Sigmoid colon (tissue), 7 donors: ENCODE results near the gene GSTT2B. TPM values are rescaled to one million over a fixed set of nuclear protein-coding genes. Genes with fewer than 3 reads are reported as not detected.
"Not testable (repeated sequence)": the region's sequence is repeated elsewhere in the genome, so short reads cannot be mapped to it uniquely, and the experiment has no call there.

Experiments used
- DNase-seq: peaks from one replicate; pipeline ENCODE4 v3.0.0-alpha.2; 2019
- H3K27ac ChIP-seq, 4 donors: fragments of 200-600 bp; sonication (generic); one replicate each; pipeline ENCODE4 v1.5.1; 2016 to 2019; ENCODE audit warnings: mild to moderate bottlenecking in 1 of 4
- H3K27me3 ChIP-seq, 3 donors: fragments of 200-600 bp; sonication (generic); one replicate each; pipeline ENCODE4 v1.5.1; 2019; ENCODE audit warnings: mild to moderate bottlenecking in 1 of 3
- H3K36me3 ChIP-seq, 4 donors: fragments of 200-600 bp; sonication (generic); one replicate each; pipeline ENCODE4 v1.5.1; 2016 to 2019
- H3K4me1 ChIP-seq, 4 donors: fragments of 200-600 bp; sonication (generic); one replicate each; pipeline ENCODE4 v1.5.1; 2017 to 2019
- H3K4me3 ChIP-seq, 4 donors: fragments of 200-600 bp; sonication (generic); one replicate each; pipeline ENCODE4 v1.5.1; 2017 to 2019; ENCODE audit warnings: mild to moderate bottlenecking in 2 of 4, moderate library complexity in 1 of 4
- H3K9me3 ChIP-seq, 4 donors: fragments of 200-600 bp in 3 of 4; sonication (generic) in 3 of 4; one replicate each; pipeline versions ENCODE4 v1.5.1 to v1.6.1; 2013 to 2019
- EP300 ChIP-seq, 4 donors: sonication (generic); formaldehyde crosslinking; IDR thresholded peaks; one replicate each; pipeline ENCODE4 v1.6.1; 2017; ENCODE audit warnings: antibody characterized with exemption in 4 of 4
- POLR2A ChIP-seq, 2 donors: fragments of 450-650 bp; IDR thresholded peaks; one replicate each; pipeline ENCODE4 v1.6.1; 2016; ENCODE audit warnings: antibody characterized with exemption in 2 of 2, mild to moderate bottlenecking in 2 of 2, moderate library complexity in 2 of 2
- POLR2AphosphoS5 ChIP-seq, 4 donors: sonication (generic); formaldehyde crosslinking; IDR thresholded peaks; one replicate each; pipeline ENCODE4 v1.6.1; 2017; ENCODE audit warnings: antibody characterized with exemption in 4 of 4
- WGBS, 2 donors: extraction: QIAGEN DNeasy Blood & Tissue Kit; methylation state at CpG; one replicate each; pipeline ENCODE4 v1.1.7; 2013; 5-methylcytosine and 5-hydroxymethylcytosine counted together
- intact Hi-C: fragments of 100-400 bp; cut with DNase I; formaldehyde crosslinking; loops from one replicate; pipeline ENCODE4 v1.15.1; 2023
- polyA plus RNA-seq, 3 donors: library from polyadenylated mRNA; stranded (reverse); fragments of 200-250 nt; gene quantifications; one replicate each; pipeline ENCODE4 v1.2.3, GENCODE V29; 2013
- total RNA-seq, 4 donors: library from RNA; depleted of rRNA; stranded (reverse); fragments of >200 nt; gene quantifications; one replicate each; pipeline ENCODE4 v1.1.0, GENCODE V29; 2016
- TF ChIP-seq, protein P1 (sequence below), 4 experiments: fragments of 450-650 bp in 3 of 4; fragments of 200-600 bp in 1 of 4; IDR thresholded peaks; one replicate each; pipeline ENCODE4 v1.5.1; 2016 to 2019; ENCODE audit warnings: antibody characterized with exemption in 4 of 4, mild to moderate bottlenecking in 3 of 4, moderate library complexity in 2 of 4
- donor health status: healthy with polysubstance abuse.
- donor health status: Bipolar disorder and iron deficiency.
- donor health status: healthy.

Gene GSTT2B
- total and polyA plus RNA-seq, 7 donors = 0.71 to 9.4 (median 4.2) TPM; not detected in 2

DNA sequence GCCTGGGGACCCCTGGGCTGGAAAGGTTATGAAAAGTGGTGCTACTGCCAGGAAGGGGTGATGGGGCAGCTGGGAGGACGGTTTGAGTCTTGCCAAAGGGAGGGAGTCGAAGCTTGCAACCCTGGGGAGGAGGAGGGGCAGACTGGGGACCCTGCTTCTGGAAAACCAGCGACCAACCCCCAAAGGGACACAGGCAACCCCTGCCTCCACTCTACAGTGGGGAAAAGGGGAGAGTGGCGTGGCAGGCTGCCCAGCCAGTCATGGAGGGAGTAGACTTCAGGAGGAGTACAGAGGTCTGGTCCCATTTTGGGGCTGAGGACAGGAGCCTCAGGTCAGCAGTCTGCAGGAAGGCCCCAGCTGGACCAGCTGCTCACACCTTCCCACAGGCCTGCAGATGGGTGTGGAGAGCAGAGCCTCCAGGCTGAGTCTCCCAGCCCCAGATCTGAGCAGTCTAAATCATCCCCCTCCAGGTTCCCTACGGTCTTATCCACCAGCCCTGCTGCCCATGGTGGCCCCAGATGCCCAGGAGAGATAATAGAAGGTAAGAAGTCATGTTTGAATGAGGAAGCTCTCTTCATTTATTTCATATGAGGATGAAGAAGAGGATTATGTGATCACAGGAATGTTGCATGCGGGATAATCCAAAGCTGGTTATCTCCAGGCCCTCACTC is 10.0 kb upstream of the GSTT2B start:
- no peak for TF ChIP-seq POLR2AphosphoS5 (IDR thresholded peaks at IDR 0.05)
- TF ChIP-seq EP300 (IDR thresholded peaks at IDR 0.05) = no peak
- TF ChIP-seq, protein P1, sequence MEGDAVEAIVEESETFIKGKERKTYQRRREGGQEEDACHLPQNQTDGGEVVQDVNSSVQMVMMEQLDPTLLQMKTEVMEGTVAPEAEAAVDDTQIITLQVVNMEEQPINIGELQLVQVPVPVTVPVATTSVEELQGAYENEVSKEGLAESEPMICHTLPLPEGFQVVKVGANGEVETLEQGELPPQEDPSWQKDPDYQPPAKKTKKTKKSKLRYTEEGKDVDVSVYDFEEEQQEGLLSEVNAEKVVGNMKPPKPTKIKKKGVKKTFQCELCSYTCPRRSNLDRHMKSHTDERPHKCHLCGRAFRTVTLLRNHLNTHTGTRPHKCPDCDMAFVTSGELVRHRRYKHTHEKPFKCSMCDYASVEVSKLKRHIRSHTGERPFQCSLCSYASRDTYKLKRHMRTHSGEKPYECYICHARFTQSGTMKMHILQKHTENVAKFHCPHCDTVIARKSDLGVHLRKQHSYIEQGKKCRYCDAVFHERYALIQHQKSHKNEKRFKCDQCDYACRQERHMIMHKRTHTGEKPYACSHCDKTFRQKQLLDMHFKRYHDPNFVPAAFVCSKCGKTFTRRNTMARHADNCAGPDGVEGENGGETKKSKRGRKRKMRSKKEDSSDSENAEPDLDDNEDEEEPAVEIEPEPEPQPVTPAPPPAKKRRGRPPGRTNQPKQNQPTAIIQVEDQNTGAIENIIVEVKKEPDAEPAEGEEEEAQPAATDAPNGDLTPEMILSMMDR (IDR thresholded peaks at IDR 0.05) = no peak
- no peak for TF ChIP-seq POLR2A (IDR thresholded peaks at IDR 0.05)
- intact Hi-C loops = no loop called here
- no peaks in the 10 kb centered on the region for H3K27me3 ChIP-seq
- no peak overlapping the region for H3K4me3 ChIP-seq
- 66 to 73% methylated on average over 6 of the region's 6 CpGs for WGBS, 2 donors
- peak; percentile 38 for DNase-seq
- H3K36me3 ChIP-seq = peaks cover 8 to 30% (median 18%) of the 10 kb centered on the region in 4 donors
- H3K9me3 ChIP-seq = no peaks in the 10 kb centered on the region
- peaks cover 0 to 10% (median 5%) of the 10 kb centered on the region in 4 donors for H3K4me1 ChIP-seq
- no peak overlapping the region for H3K27ac ChIP-seq

- TF ChIP-seq EP300 (IDR thresholded peaks at IDR 0.05) (no peak), POLR2AphosphoS5 (IDR thresholded peaks at IDR 0.05) (no peak), POLR2A (IDR thresholded peaks at IDR 0.05) (no peak)
- TF ChIP-seq, protein P1 (IDR thresholded peaks at IDR 0.05) = no peak
- WGBS, 2 donors = 63 to 79% methylated on average over 5 of the region's 5 CpGs
- peaks cover 0 to 10% (median 5%) of the 10 kb centered on the region in 4 donors for H3K4me1 ChIP-seq
- no peak for DNase-seq
- intact Hi-C loops = no loop called here
- H3K4me3 ChIP-seq = no peak overlapping the region
- no peaks in the 10 kb centered on the region for H3K9me3 ChIP-seq
- no peaks in the 10 kb centered on the region for H3K27me3 ChIP-seq
- H3K36me3 ChIP-seq = peaks cover 8 to 30% (median 18%) of the 10 kb centered on the region in 4 donors
- H3K27ac ChIP-seq = no peak overlapping the region
These were observed 9.2 kb upstream of the GSTT2B start for GRCh38 chr22:23970201-23970641.

- no peak for TF ChIP-seq POLR2A (IDR thresholded peaks at IDR 0.05)
- no peak for TF ChIP-seq POLR2AphosphoS5 (IDR thresholded peaks at IDR 0.05)
- TF ChIP-seq, protein P1 (IDR thresholded peaks at IDR 0.05) = no peak
- no peak for TF ChIP-seq EP300 (IDR thresholded peaks at IDR 0.05)
These were observed 8.1 kb upstream of the GSTT2B start for GRCh38 chr22:23969071-23969470.

GRCh38 chr22:23966568-23966967 is 5.6 kb upstream of the GSTT2B start, which contains the start of gene DDTL:
Gene DDTL, plus strand, starts transcription at chr22:23966888. Its CDS starts 27 bp downstream, at chr22:23966915.
- peaks cover 8 to 26% (median 16%) of the 10 kb centered on the region in 4 donors for H3K36me3 ChIP-seq
- H3K4me3 ChIP-seq, intact Hi-C loops, H3K27me3 ChIP-seq, H3K4me1 ChIP-seq, DNase-seq, H3K9me3 ChIP-seq, H3K27ac ChIP-seq: not testable (repeated sequence)
- no CpG with 5 or more reads among the region's 30 CpGs for WGBS, 2 donors

More at GRCh38 chr22:23969071-23969470, 8.1 kb upstream of the GSTT2B start:
- peaks cover 0 to 10% (median 5%) of the 10 kb centered on the region in 4 donors for H3K4me1 ChIP-seq
- DNase-seq = peak; percentile 46
- H3K27me3 ChIP-seq = no peaks in the 10 kb centered on the region
- H3K4me3 ChIP-seq = no peak overlapping the region
- peaks cover 8 to 30% (median 18%) of the 10 kb centered on the region in 4 donors for H3K36me3 ChIP-seq
- H3K9me3 ChIP-seq = no peaks in the 10 kb centered on the region
- intact Hi-C loops = no loop called here
- WGBS, 2 donors = 89 to 93% methylated on average over 3 of the region's 3 CpGs
- no peak overlapping the region for H3K27ac ChIP-seq

DNA sequence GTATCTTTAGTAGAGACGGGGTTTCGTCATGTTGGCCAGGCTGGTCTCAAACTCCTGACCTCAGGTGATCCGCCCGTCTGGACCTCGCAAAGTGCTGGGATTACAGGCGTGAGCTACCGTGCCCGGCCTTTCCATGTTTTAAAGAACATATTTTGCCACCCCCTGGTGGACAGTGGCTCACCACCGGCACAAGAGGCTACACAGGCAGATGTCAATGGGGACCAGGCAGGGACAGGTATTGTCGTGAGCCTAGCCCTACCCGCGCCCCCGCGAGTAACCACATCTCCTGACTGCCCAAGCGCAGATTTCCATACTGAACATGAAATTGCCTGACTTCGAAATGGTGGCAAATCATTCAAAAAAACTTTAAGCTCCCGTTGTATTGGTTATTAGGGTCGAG is 5.1 kb upstream of the GSTT2B start:
- H3K4me1 ChIP-seq, H3K4me3 ChIP-seq, H3K27ac ChIP-seq, DNase-seq, H3K27me3 ChIP-seq, H3K9me3 ChIP-seq, intact Hi-C loops: not testable (repeated sequence)
- WGBS, 2 donors = no CpG with 5 or more reads among the region's 18 CpGs
- H3K36me3 ChIP-seq = peaks cover 6 to 22% (median 14%) of the 10 kb centered on the region in 4 donors
